RWPE2 (cell line): ENCODE data around the gene TLE3.
"Not testable (repeated sequence)": the region's sequence is repeated elsewhere in the genome, so short reads cannot be mapped to it uniquely, and the experiment has no call there.

Experiments
- ATAC-seq: fragments of 200-7000 bp; cut with Tn5 transposase; 3 replicates; pipeline ENCODE4 v1.9.1; 2021; ENCODE audit warnings: low read depth
- DNase-seq: peaks from one replicate; pipeline ENCODE4 v3.0.0-alpha.2; 2020; ENCODE audit warnings: low spot score
- H3K27ac ChIP-seq: fragments of 450-650 bp; 2 replicates; pipeline ENCODE4 v1.5.1; 2017; ENCODE audit warnings: mild to moderate bottlenecking; ENCODE audit not compliant: poor library complexity, severe bottlenecking
- H3K27me3 ChIP-seq: fragments of 250-450 bp; sonication (Bioruptor Pico); 2 replicates; pipeline ENCODE4 v1.5.1; 2021; ENCODE audit warnings: mild to moderate bottlenecking, moderate library complexity; ENCODE audit not compliant: insufficient read depth, poor library complexity, severe bottlenecking
- H3K36me3 ChIP-seq: fragments of 250-450 bp; sonication (Bioruptor Pico); 2 replicates; pipeline ENCODE4 v1.5.1; 2020; ENCODE audit warnings: low read depth, mild to moderate bottlenecking, moderate library complexity
- H3K4me1 ChIP-seq: fragments of 250-450 bp; sonication (Bioruptor Pico); 2 replicates; pipeline ENCODE4 v1.5.1; 2021; ENCODE audit warnings: mild to moderate bottlenecking, moderate library complexity; ENCODE audit not compliant: insufficient read depth, poor library complexity, severe bottlenecking
- H3K4me3 ChIP-seq: fragments of 250-450 bp; sonication (Bioruptor Pico); 2 replicates; pipeline ENCODE4 v1.5.1; 2021; ENCODE audit warnings: mild to moderate bottlenecking, moderate library complexity; ENCODE audit not compliant: severe bottlenecking
- H3K9me3 ChIP-seq: fragments of 250-450 bp; sonication (Bioruptor Pico); 2 replicates; pipeline ENCODE4 v1.5.1; 2021; ENCODE audit warnings: mild to moderate bottlenecking, moderate library complexity; ENCODE audit not compliant: severe bottlenecking
- TF ChIP-seq, protein P1 (sequence below): fragments of 450-650 bp; IDR thresholded peaks from one replicate; pipeline ENCODE4 v1.5.1; 2017; ENCODE audit warnings: mild to moderate bottlenecking, moderate library complexity; ENCODE audit not compliant: poor library complexity, severe bottlenecking

TLE3 gene

GRCh38 chr15:70140025-70140542 lies 42.4 kb upstream of the TLE3 start:
- no peak for DNase-seq
- no peak; the same call in 2 of the 3 replicates for ATAC-seq
- no peak overlapping the region for H3K4me3 ChIP-seq
- no peaks in the 10 kb centered on the region for H3K4me1 ChIP-seq
- no peak overlapping the region for H3K27ac ChIP-seq
- no peaks in the 10 kb centered on the region for H3K9me3 ChIP-seq
- H3K27me3 ChIP-seq, result no peaks in the 10 kb centered on the region
- TF ChIP-seq, protein P1, sequence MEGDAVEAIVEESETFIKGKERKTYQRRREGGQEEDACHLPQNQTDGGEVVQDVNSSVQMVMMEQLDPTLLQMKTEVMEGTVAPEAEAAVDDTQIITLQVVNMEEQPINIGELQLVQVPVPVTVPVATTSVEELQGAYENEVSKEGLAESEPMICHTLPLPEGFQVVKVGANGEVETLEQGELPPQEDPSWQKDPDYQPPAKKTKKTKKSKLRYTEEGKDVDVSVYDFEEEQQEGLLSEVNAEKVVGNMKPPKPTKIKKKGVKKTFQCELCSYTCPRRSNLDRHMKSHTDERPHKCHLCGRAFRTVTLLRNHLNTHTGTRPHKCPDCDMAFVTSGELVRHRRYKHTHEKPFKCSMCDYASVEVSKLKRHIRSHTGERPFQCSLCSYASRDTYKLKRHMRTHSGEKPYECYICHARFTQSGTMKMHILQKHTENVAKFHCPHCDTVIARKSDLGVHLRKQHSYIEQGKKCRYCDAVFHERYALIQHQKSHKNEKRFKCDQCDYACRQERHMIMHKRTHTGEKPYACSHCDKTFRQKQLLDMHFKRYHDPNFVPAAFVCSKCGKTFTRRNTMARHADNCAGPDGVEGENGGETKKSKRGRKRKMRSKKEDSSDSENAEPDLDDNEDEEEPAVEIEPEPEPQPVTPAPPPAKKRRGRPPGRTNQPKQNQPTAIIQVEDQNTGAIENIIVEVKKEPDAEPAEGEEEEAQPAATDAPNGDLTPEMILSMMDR, result no peak
- no peaks in the 10 kb centered on the region for H3K36me3 ChIP-seq

DNA sequence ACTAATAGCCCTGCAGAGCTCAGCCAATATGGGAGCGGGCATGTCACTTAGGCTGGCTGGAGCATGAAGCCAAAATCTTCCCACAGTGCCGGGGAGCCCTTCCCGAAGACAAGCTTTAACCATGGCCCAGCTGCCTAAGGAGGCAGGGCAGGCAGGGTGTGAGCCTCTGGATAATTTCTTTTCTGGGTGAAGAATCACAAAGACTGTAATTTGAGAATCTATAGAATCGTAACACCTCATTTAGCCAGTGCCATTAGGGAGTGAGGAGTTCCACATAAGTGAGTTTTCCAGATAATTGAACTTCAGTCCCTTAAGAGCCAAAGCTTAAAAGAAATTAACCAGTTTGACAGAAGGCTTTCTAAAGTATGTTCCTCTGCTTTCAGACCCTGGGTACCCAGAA lies 40.2 kb upstream of the TLE3 start:
- H3K4me3 ChIP-seq, result no peak overlapping the region
- TF ChIP-seq, protein P1, result no peak
- no peaks in the 10 kb centered on the region for H3K9me3 ChIP-seq
- no peaks in the 10 kb centered on the region for H3K4me1 ChIP-seq
- no peaks in the 10 kb centered on the region for H3K27me3 ChIP-seq
- H3K27ac ChIP-seq, result no peak overlapping the region
- ATAC-seq (no peak), DNase-seq (no peak)
- H3K36me3 ChIP-seq, result no peaks in the 10 kb centered on the region

DNA sequence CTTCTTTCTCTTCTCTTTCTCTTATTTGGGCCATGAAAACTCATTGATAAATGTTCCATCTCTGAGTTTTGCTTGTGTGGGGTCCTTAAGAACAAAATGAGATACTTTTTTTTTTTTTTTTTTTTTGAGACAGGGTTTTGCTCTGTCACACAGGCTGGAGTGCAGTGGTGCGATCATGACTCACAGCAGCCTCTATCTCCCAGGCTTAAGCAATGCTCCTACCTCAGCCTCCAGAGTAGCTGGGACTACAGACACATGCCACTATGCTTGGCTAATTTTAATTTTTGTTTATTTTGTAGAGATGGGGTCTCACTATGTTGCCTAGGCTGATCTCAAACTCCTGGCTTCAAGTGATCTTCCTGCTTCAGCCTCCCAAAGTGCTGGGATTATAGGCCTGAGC lies 39.3 kb upstream of the TLE3 start:
- H3K9me3 ChIP-seq, H3K4me1 ChIP-seq, H3K4me3 ChIP-seq, H3K27me3 ChIP-seq, DNase-seq, ATAC-seq, H3K27ac ChIP-seq, H3K36me3 ChIP-seq: not testable (repeated sequence)

- Histone ChIP-seq H3K36me3 (no peaks in the 10 kb centered on the region), H3K4me3 (no peak overlapping the region), H3K9me3 (no peaks in the 10 kb centered on the region), H3K27ac (no peak overlapping the region), H3K27me3 (no peaks in the 10 kb centered on the region), H3K4me1 (no peaks in the 10 kb centered on the region)
- DNase-seq, result no peak
- no peak for ATAC-seq
- TF ChIP-seq, protein P1, result no peak
These were observed 36.2 kb upstream of the TLE3 start for GRCh38 chr15:70133781-70134421.

DNA sequence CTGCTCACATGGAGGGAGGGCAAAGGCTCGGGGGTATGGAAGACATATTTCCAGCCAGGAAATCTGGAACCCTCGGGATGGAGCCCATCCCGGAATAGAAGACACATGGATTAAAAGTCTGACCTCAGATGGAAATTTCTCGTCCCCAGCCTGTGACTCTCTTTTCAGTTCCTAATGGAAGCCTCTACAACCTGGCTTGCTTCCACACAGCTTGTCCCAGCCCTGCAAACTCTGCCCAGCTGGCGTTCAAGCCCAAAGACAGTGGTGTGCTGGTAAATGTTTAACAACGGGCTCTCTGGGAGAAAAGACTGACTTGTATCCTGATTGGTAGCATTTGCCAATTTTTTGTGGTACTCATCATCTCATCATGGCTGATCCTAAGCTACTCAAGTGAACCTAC lies 35.6 kb upstream of the TLE3 start:
- DNase-seq (no peak), ATAC-seq (no peak)
- Histone ChIP-seq H3K36me3 (no peaks in the 10 kb centered on the region), H3K4me3 (no peak overlapping the region), H3K9me3 (no peaks in the 10 kb centered on the region), H3K27ac (no peak overlapping the region), H3K4me1 (no peaks in the 10 kb centered on the region), H3K27me3 (no peaks in the 10 kb centered on the region)
- TF ChIP-seq, protein P1, result no peak
